RWPE1 (cell line): ENCODE results near the gene HAND2.
A peak's percentile ranks its signal among the peaks of the same experiment; 100 is the strongest.

Experiments
- CTCF ChIA-PET: fragments of 350-600 bp; sonication (Branson Sonifier 250); formaldehyde crosslinking; extraction: SDS; loops from one replicate; lab custom pipeline; 2021; lab: Yijun Ruan, JAX
- POLR2A ChIA-PET: fragments of 400-600 bp; formaldehyde crosslinking; extraction: SDS; loops from one replicate; lab custom pipeline; 2020; ENCODE audit warnings: antibody characterized with exemption; ENCODE audit not compliant: low non-redundant PET; lab: Yijun Ruan, JAX
- DNase-seq: peaks from one replicate; pipeline ENCODE4 v3.0.0; 2012; ENCODE audit warnings: low spot score
- H3K27ac ChIP-seq: fragments of 450-650 bp; 2 replicates; pipeline ENCODE4 v1.5.1; 2017
- TF ChIP-seq, protein P1 (sequence below): fragments of 450-650 bp; conservative IDR thresholded peaks from 2 replicates; pipeline ENCODE4 v1.5.1; 2017; ENCODE audit warnings: low read depth, mild to moderate bottlenecking

Gene HAND2

DNA sequence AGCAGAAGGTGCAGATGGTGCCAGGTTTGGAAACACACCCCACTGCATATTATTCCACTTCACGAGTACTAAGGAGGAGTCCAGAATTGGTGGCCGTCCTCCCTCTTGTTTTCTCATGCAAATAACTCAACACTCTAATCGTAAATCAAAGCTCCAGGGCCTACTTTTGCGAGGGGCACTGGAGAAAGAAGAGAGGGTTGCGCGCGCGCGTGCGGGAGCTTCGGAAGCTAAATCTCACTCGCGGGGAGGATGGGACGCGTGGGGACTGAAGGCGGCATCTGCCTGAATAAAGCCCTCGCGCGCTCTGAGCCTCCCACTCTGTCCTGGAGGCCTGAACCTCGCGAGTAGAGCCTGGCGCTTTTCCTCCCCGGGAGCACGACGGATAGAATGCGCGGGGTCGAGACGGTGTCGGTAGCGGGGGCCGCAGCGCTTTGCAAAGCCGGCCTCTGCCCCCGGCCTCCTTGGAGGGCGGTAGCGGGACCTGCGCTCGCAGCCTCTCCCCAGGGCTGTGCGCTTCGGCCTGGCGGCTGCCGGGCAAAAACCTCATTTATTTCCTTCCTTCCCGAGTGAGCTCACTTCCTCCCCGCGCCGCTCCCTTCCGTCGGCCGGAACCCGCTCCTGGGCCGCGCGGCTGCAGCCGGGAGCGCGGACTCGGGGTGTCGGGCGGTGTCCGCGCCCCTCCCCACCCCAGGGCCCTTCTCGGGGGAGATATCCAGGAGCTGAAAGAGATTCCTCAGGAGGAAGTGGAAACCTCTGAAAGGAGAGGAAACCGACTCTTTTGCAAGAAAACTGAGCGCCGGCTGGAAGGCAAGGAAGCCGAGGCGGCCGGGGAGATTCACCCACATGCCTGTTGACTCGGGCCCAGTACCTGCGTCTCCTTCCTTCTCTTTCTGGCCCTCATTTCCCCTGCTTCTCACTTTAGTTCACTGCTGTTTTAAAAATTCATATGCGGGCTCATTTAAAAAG lies 20.7 kb downstream of the HAND2 start:
- ChIA-PET POLR2A (no interaction called here), CTCF (no interaction called here)
- H3K27ac ChIP-seq: no peak overlapping the region
- no peak for DNase-seq
- TF ChIP-seq, protein P1, sequence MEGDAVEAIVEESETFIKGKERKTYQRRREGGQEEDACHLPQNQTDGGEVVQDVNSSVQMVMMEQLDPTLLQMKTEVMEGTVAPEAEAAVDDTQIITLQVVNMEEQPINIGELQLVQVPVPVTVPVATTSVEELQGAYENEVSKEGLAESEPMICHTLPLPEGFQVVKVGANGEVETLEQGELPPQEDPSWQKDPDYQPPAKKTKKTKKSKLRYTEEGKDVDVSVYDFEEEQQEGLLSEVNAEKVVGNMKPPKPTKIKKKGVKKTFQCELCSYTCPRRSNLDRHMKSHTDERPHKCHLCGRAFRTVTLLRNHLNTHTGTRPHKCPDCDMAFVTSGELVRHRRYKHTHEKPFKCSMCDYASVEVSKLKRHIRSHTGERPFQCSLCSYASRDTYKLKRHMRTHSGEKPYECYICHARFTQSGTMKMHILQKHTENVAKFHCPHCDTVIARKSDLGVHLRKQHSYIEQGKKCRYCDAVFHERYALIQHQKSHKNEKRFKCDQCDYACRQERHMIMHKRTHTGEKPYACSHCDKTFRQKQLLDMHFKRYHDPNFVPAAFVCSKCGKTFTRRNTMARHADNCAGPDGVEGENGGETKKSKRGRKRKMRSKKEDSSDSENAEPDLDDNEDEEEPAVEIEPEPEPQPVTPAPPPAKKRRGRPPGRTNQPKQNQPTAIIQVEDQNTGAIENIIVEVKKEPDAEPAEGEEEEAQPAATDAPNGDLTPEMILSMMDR: no peak

- CTCF ChIA-PET: no interaction called here
- DNase-seq: no peak
- POLR2A ChIA-PET: no interaction called here
- TF ChIP-seq, protein P1: no peak
- H3K27ac ChIP-seq: no peak overlapping the region
Measured at GRCh38 chr4:173508386-173509035, 21.5 kb downstream of the HAND2 start.

- no peak for DNase-seq
- TF ChIP-seq, protein P1: no peak
- no peak overlapping the region for H3K27ac ChIP-seq
- POLR2A ChIA-PET: no interaction called here
- CTCF ChIA-PET: no interaction called here
Measured at GRCh38 chr4:173507471-173508385, 22.3 kb downstream of the HAND2 start.

DNA sequence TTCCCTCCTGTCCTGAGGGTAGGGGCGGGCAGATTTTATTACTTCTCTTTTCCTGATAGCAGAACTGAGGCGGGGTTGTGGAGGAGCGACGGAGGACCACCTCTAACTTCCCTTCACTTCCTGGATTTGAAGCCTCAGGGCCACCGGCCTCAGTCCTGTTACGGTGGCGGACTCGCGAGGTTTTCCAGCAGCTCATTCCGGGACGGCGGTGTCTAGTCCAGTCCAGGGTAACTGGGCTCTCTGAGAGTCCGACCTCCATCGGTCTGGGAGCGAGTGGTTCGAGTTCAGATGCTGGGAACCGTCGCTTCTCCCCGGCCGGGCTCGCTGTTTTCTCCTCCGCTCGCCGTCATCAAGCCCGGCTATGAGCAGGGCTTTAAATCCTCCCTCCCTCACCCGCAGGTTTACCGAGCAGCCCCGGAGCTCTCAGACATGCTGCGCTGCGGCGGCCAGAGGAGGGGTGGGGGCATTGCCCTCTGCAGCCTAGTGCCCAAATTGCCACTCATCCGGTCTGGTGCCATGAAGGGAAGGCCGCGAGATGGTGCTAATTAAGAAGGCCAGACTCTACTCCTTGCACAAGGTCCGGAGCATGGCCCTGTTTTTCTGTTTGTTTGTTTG lies 23.3 kb downstream of the HAND2 start:
- no peak for DNase-seq
- POLR2A ChIA-PET: no interaction called here
- TF ChIP-seq, protein P1: no peak
- CTCF ChIA-PET: interaction anchor here (1.9 kb wide), 1 partner anchor 483 kb away, joined by 6 read pairs; no protein-coding TSS in a partner anchor
- no peak overlapping the region for H3K27ac ChIP-seq

GRCh38 chr4:173505924-173506518 lies 24.0 kb downstream of the HAND2 start:
- peak; percentile 58 for DNase-seq
- ChIA-PET CTCF (interaction anchor here (0.6 to 1.9 kb wide), 8 partner anchors 14 to 841 kb away, joined by 3 to 8 read pairs (median 3); no protein-coding TSS in a partner anchor), POLR2A (no interaction called here)
- TF ChIP-seq, protein P1: peak; percentile 42
- no peak overlapping the region for H3K27ac ChIP-seq
